ENCODE results near the gene TMEM107. TPM values are rescaled to one million over a fixed set of nuclear protein-coding genes. Genes with fewer than 3 reads are reported as not detected.

Gene TMEM107
- total RNA-seq, 1 donor = 23.7 TPM

- DNase-seq (ENCODE audit: low read depth) = no peak
- TF ChIP-seq, protein P1, sequence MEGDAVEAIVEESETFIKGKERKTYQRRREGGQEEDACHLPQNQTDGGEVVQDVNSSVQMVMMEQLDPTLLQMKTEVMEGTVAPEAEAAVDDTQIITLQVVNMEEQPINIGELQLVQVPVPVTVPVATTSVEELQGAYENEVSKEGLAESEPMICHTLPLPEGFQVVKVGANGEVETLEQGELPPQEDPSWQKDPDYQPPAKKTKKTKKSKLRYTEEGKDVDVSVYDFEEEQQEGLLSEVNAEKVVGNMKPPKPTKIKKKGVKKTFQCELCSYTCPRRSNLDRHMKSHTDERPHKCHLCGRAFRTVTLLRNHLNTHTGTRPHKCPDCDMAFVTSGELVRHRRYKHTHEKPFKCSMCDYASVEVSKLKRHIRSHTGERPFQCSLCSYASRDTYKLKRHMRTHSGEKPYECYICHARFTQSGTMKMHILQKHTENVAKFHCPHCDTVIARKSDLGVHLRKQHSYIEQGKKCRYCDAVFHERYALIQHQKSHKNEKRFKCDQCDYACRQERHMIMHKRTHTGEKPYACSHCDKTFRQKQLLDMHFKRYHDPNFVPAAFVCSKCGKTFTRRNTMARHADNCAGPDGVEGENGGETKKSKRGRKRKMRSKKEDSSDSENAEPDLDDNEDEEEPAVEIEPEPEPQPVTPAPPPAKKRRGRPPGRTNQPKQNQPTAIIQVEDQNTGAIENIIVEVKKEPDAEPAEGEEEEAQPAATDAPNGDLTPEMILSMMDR (IDR thresholded peaks at IDR 0.05; ENCODE audit: insufficient read depth, low read depth, low read length) = no peak
- H3K4me3 ChIP-seq (ENCODE audit: low read depth, low read length) = no peak overlapping the region
Observed at GRCh38 chr17:8206536-8206935, 30.4 kb upstream of the TMEM107 start.

DNA sequence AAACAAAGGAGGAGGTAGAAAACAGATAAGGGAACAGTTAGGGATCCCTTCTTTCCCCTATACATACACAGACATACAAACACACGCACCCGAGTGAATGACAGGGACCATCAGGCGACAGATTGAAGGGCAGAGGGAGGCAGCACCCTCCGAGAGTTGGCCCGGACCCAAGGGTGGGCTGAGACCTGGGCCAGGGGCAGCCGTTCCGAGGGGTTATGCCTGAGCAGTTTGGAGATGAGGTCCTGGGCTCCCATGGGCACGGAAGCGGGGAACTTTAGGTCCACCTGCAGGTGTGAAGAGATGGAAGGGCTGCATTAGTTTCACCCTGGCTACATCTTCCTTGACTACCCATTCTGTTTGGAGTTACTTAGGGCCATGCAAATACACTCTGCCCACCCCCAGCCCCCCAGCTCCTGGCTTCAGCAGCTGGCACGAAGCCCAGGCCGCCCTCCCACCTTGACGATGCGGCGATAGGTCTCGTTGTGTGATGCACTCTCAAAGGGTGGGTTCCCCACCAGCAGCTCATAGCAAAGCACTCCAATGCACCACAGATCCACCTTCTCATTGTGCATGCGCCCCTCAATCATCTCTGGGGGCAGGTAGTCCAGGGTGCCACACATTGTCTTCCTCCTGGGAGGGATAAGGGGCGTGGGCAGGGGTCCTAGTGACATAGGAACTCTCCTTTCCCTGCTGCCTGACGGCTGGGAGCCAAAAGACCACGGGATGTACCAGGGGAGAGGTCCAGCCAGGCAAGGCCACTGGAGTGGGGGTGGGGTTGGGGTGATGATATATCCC lies 28.8 kb upstream of the TMEM107 start:
- TF ChIP-seq, protein P1 (IDR thresholded peaks at IDR 0.05; ENCODE audit: insufficient read depth, low read depth, low read length) = no peak
- H3K4me3 ChIP-seq (ENCODE audit: low read depth, low read length) = no peak overlapping the region
- DNase-seq (ENCODE audit: low read depth) = no peak

- TF ChIP-seq, protein P1 (IDR thresholded peaks at IDR 0.05; ENCODE audit: insufficient read depth, low read depth, low read length) = no peak
- peak overlapping the region; percentile 47 for H3K4me3 ChIP-seq (ENCODE audit: low read depth, low read length)
- DNase-seq (ENCODE audit: low read depth) = peak; percentile 90
Observed at GRCh38 chr17:8192070-8192815, 16.1 kb upstream of the TMEM107 start.

DNA sequence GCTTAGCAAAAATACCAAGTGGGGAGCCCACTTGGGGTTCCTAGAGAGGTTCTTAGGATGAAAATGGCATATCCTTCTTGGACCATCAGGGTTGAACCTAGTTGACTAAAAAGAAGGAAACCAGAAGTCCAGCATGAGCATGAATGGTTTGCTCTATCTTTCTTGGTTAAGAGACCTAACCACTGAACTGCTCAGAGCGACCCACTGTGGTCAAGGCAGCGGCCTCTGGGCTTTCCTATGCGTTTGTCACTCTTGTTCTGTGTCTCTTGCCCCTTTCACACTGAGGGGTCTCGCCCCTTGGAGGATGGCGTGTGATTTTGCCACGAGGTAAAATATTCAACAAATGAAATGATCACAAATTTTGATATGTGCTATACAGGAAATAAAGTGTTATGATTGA lies 14.3 kb upstream of the TMEM107 start:
- no peak for DNase-seq (ENCODE audit: low read depth)
- TF ChIP-seq, protein P1 (IDR thresholded peaks at IDR 0.05; ENCODE audit: insufficient read depth, low read depth, low read length) = no peak
- peak overlapping the region; percentile 36 for H3K4me3 ChIP-seq (ENCODE audit: low read depth, low read length)

- TF ChIP-seq, protein P1 (IDR thresholded peaks at IDR 0.05; ENCODE audit: insufficient read depth, low read depth, low read length) = peak; percentile 18
- peak; percentile 99 for DNase-seq (ENCODE audit: low read depth)
- peak within 1 kb of the TSS; percentile 81 for H3K4me3 ChIP-seq (ENCODE audit: low read depth, low read length)
Observed at GRCh38 chr17:8189711-8190477, 13.7 kb upstream of the TMEM107 start, which contains the start of gene BORCS6. Gene BORCS6 (minus strand): TSS chr17:8190180. CDS start chr17:8190140, 40 bp downstream.

DNA sequence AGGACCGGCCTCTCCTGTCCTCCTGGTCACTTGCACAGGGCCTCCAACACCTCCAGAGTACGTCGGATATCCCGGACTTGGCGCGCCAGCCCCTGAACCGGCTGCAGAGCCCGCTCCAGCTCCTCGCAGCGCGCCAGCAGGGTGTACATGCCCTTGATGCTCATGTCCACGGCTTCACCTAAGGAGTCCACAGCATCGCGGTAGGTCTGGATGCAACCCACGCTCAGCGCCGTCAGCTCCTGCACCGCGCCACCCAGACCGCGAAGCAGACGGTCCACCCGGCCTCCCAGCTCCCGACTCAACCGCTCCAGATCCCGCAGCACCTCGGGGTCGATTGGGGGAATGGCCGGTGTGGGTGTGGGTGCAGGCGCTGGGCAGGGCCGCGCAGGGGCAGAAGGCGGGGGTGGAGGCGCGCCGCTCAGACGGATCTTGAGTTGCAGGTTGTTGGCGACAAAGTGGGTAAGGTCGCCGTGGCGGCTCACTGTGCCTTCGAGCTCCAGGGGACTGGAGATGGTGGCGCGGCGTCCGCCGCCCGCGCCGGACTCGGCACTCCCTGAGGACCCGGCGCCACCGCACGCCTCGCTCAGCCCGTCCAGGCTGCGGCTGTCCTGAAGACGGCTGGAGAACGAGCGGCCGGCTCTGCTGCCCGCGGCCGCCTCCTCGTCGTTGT lies 13.0 kb upstream of the TMEM107 start:
- TF ChIP-seq, protein P1 (IDR thresholded peaks at IDR 0.05; ENCODE audit: insufficient read depth, low read depth, low read length) = no peak
- H3K4me3 ChIP-seq (ENCODE audit: low read depth, low read length) = peak overlapping the region; percentile 81
- no peak for DNase-seq (ENCODE audit: low read depth)
